Thymus (tissue), 11 donors: Measurements from ENCODE around the gene P4HA3. TPM values are rescaled to one million over a fixed set of nuclear protein-coding genes. Genes with fewer than 3 reads are reported as not detected.

Source experiments
- DNase-seq, 9 donors: peaks; one replicate each; pipeline ENCODE4 v3.0.0-alpha.2; 2013; ENCODE audit warnings: low spot score in 9 of 9, low read depth in 6 of 9, missing footprints in 1 of 9
- H3K27ac ChIP-seq, 2 donors: one replicate each; pipeline ENCODE4 v1.5.1; 2013; ENCODE audit warnings: control low read depth in 1 of 2, low read depth in 1 of 2, low read length in 1 of 2, mild to moderate bottlenecking in 1 of 2, moderate library complexity in 1 of 2
- H3K27me3 ChIP-seq, 2 donors: one replicate each; pipeline ENCODE4 v1.5.1; 2013; ENCODE audit warnings: low read length in 1 of 2; ENCODE audit not compliant: control insufficient read depth in 2 of 2, insufficient read depth in 1 of 2
- H3K36me3 ChIP-seq, 2 donors: one replicate each; pipeline ENCODE4 v1.5.1; 2013; ENCODE audit warnings: low read length in 1 of 2, mild to moderate bottlenecking in 1 of 2, moderate library complexity in 1 of 2; ENCODE audit not compliant: control insufficient read depth in 2 of 2, insufficient read depth in 2 of 2
- H3K4me1 ChIP-seq, 2 donors: one replicate each; pipeline ENCODE4 v1.5.1; 2013; ENCODE audit warnings: low read length in 2 of 2; ENCODE audit not compliant: control insufficient read depth in 2 of 2, insufficient read depth in 2 of 2
- H3K4me3 ChIP-seq, 2 donors: one replicate each; pipeline ENCODE4 v1.5.1; 2013; ENCODE audit warnings: low read length in 2 of 2, control low read depth in 1 of 2, mild to moderate bottlenecking in 1 of 2
- H3K9me3 ChIP-seq, 2 donors: one replicate each; pipeline ENCODE4 v1.5.1; 2013; ENCODE audit warnings: low read length in 1 of 2, mild to moderate bottlenecking in 1 of 2; ENCODE audit not compliant: control insufficient read depth in 2 of 2, insufficient read depth in 1 of 2
- WGBS: extraction: QIAGEN DNeasy Blood & Tissue Kit; methylation state at CpG from one replicate; pipeline ENCODE4 v1.1.7; 2013; 5-methylcytosine and 5-hydroxymethylcytosine counted together
- polyA plus RNA-seq: library from polyadenylated mRNA; stranded (reverse); fragments of 200-250 nt; gene quantifications from one replicate; pipeline ENCODE4 v1.2.3, GENCODE V29; 2013
- total RNA-seq: library from RNA; stranded (reverse); fragments of 120-200 nt; gene quantifications from one replicate; pipeline ENCODE4 v1.2.4, GENCODE V29; 2013
- donor health status: healthy.

Gene P4HA3
- total and polyA plus RNA-seq, 2 donors, result 0.09 to 0.18 TPM

- 100% methylated on average over 1 of the region's 1 CpG for WGBS
Observed at GRCh38 chr11:74265256-74265655, 46.2 kb downstream of the P4HA3 start.

GRCh38 chr11:74262725-74263124 is 48.7 kb downstream of the P4HA3 start:
- Histone ChIP-seq H3K9me3 (peaks cover 0 to 9% of the 10 kb centered on the region in 2 donors), H3K4me1 (peaks cover 0 to 5% of the 10 kb centered on the region in 2 donors), H3K4me3 (no peak overlapping the region), H3K27me3 (no peaks in the 10 kb centered on the region), H3K36me3 (no peaks in the 10 kb centered on the region), H3K27ac (no peak overlapping the region)
- no peak for DNase-seq
- 96% methylated on average over 2 of the region's 2 CpGs for WGBS

More at GRCh38 chr11:74265256-74265655, 46.2 kb downstream of the P4HA3 start:
- Histone ChIP-seq H3K4me1 (peaks cover 2 to 26% of the 10 kb centered on the region in 2 donors), H3K27me3 (no peaks in the 10 kb centered on the region), H3K4me3 (no peak overlapping the region), H3K27ac (no peak overlapping the region), H3K9me3 (peaks cover 0 to 9% of the 10 kb centered on the region in 2 donors), H3K36me3 (no peaks in the 10 kb centered on the region)
- no peak for DNase-seq

- no peaks in the 10 kb centered on the region for H3K27me3 ChIP-seq
- no peak overlapping the region for H3K4me3 ChIP-seq
- no peaks in the 10 kb centered on the region for H3K4me1 ChIP-seq
- WGBS, result 91% methylated on average over 4 of the region's 4 CpGs
- H3K36me3 ChIP-seq, result peaks cover 20 to 28% of the 10 kb centered on the region in 2 donors
- DNase-seq, result no peak
- H3K9me3 ChIP-seq, result peaks cover 0 to 6% of the 10 kb centered on the region in 2 donors
- H3K27ac ChIP-seq, result no peak overlapping the region
Observed at GRCh38 chr11:74257959-74258553, 53.4 kb downstream of the P4HA3 start.

GRCh38 chr11:74256378-74257133 is 54.9 kb downstream of the P4HA3 start:
- H3K9me3 ChIP-seq, result peaks cover 0 to 6% of the 10 kb centered on the region in 2 donors
- H3K27ac ChIP-seq, result no peak overlapping the region
- H3K36me3 ChIP-seq, result peaks cover 32 to 36% of the 10 kb centered on the region in 2 donors
- H3K4me3 ChIP-seq, result no peak overlapping the region
- WGBS, result 94% methylated on average over 5 of the region's 5 CpGs
- DNase-seq, result no peak
- no peaks in the 10 kb centered on the region for H3K27me3 ChIP-seq
- no peaks in the 10 kb centered on the region for H3K4me1 ChIP-seq

GRCh38 chr11:74255741-74256375 is 55.6 kb downstream of the P4HA3 start:
- H3K36me3 ChIP-seq, result peaks cover 39 to 42% of the 10 kb centered on the region in 2 donors
- no peaks in the 10 kb centered on the region for H3K4me1 ChIP-seq
- no peaks in the 10 kb centered on the region for H3K27me3 ChIP-seq
- no peak overlapping the region for H3K4me3 ChIP-seq
- H3K9me3 ChIP-seq, result peaks cover 0 to 2% of the 10 kb centered on the region in 2 donors
- no peak overlapping the region for H3K27ac ChIP-seq
- WGBS, result 60% methylated on average over 5 of the region's 5 CpGs
- peak; percentile 38 to 85 (median 66) for DNase-seq

- Histone ChIP-seq H3K36me3 (peaks cover 47 to 59% of the 10 kb centered on the region in 2 donors), H3K4me3 (no peak overlapping the region), H3K9me3 (no peaks in the 10 kb centered on the region)
Observed at GRCh38 chr11:74253361-74253760, 58.1 kb downstream of the P4HA3 start.

GRCh38 chr11:74249496-74249895 is 61.9 kb downstream of the P4HA3 start:
- 98% methylated on average over 2 of the region's 2 CpGs for WGBS

More at GRCh38 chr11:74253361-74253760, 58.1 kb downstream of the P4HA3 start:
- Histone ChIP-seq H3K27ac (no peak overlapping the region), H3K27me3 (no peaks in the 10 kb centered on the region), H3K4me1 (no peaks in the 10 kb centered on the region)
- whole genome bisulfite sequencing, result 94% methylated on average over 8 of the region's 8 CpGs
- no peak for DNase-seq

GRCh38 chr11:74248469-74248868 is 63.0 kb downstream of the P4HA3 start:
- no peak overlapping the region for H3K4me3 ChIP-seq
- no peaks in the 10 kb centered on the region for H3K27me3 ChIP-seq
- H3K27ac ChIP-seq, result no peak overlapping the region
- no peak for DNase-seq
- H3K9me3 ChIP-seq, result no peaks in the 10 kb centered on the region
- 99% methylated on average over 1 of the region's 1 CpG for WGBS
- H3K4me1 ChIP-seq, result no peaks in the 10 kb centered on the region
- peaks cover 40 to 55% of the 10 kb centered on the region in 2 donors for H3K36me3 ChIP-seq

More at GRCh38 chr11:74249496-74249895, 61.9 kb downstream of the P4HA3 start:
- DNase-seq, result no peak
- H3K27me3 ChIP-seq, result no peaks in the 10 kb centered on the region
- H3K4me1 ChIP-seq, result no peaks in the 10 kb centered on the region
- H3K27ac ChIP-seq, result no peak overlapping the region
- no peak overlapping the region for H3K4me3 ChIP-seq
- no peaks in the 10 kb centered on the region for H3K9me3 ChIP-seq
- H3K36me3 ChIP-seq, result peaks cover 50 to 61% of the 10 kb centered on the region in 2 donors

GRCh38 chr11:74238243-74238642 is 73.2 kb downstream of the P4HA3 start:
- Histone ChIP-seq H3K4me1 (peaks cover 0 to 5% of the 10 kb centered on the region in 2 donors), H3K9me3 (no peaks in the 10 kb centered on the region), H3K4me3 (no peak overlapping the region), H3K36me3 (peaks cover 10 to 28% of the 10 kb centered on the region in 2 donors), H3K27ac (no peak overlapping the region), H3K27me3 (no peaks in the 10 kb centered on the region)
- no peak for DNase-seq
- 89% methylated on average over 1 of the region's 1 CpG for WGBS
